ENCODE measurements around the gene KRT76.

The KRT76 gene

DNA sequence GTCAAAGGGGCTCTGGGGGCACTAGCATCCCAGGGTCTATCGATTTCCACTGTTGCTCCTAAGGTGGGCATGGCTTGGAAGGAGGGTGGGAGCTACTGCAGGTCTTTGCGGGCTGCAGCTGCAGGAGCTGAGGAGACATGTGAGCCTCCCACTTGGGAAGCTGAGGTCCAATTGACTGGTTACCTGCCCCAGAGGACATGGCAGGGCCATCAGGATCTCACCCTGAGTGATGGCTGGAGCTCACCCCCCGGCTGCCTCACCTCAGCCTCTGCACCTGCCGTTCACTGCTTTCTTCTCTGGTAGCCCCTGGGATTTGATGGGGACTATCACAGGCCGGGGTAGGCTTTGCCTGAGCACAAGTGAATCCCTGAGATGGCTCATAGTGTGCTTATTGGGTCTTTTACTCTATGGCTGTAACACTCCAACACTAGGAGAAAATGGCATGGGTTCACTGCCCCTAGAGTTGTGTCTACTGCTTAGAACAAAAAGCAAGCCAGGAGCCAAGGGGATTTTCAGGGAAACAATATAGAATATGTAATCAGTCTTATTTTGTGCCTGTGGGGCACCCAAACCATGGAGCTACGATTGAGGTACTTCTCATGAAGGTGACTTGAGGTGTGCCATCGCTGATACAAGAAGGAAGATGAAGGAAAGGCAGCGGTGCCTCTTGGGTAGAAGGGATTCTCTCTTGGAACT lies 40.0 kb upstream of the KRT76 start:
- TF ChIP-seq, protein P1, sequence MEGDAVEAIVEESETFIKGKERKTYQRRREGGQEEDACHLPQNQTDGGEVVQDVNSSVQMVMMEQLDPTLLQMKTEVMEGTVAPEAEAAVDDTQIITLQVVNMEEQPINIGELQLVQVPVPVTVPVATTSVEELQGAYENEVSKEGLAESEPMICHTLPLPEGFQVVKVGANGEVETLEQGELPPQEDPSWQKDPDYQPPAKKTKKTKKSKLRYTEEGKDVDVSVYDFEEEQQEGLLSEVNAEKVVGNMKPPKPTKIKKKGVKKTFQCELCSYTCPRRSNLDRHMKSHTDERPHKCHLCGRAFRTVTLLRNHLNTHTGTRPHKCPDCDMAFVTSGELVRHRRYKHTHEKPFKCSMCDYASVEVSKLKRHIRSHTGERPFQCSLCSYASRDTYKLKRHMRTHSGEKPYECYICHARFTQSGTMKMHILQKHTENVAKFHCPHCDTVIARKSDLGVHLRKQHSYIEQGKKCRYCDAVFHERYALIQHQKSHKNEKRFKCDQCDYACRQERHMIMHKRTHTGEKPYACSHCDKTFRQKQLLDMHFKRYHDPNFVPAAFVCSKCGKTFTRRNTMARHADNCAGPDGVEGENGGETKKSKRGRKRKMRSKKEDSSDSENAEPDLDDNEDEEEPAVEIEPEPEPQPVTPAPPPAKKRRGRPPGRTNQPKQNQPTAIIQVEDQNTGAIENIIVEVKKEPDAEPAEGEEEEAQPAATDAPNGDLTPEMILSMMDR (IDR thresholded peaks at IDR 0.05; ENCODE audit: insufficient read depth, low read depth, low read length, missing control alignments) = no peak
- no peak overlapping the region for H3K4me3 ChIP-seq (ENCODE audit: low read length)
- DNase-seq (ENCODE audit: low read depth) = no peak

DNA sequence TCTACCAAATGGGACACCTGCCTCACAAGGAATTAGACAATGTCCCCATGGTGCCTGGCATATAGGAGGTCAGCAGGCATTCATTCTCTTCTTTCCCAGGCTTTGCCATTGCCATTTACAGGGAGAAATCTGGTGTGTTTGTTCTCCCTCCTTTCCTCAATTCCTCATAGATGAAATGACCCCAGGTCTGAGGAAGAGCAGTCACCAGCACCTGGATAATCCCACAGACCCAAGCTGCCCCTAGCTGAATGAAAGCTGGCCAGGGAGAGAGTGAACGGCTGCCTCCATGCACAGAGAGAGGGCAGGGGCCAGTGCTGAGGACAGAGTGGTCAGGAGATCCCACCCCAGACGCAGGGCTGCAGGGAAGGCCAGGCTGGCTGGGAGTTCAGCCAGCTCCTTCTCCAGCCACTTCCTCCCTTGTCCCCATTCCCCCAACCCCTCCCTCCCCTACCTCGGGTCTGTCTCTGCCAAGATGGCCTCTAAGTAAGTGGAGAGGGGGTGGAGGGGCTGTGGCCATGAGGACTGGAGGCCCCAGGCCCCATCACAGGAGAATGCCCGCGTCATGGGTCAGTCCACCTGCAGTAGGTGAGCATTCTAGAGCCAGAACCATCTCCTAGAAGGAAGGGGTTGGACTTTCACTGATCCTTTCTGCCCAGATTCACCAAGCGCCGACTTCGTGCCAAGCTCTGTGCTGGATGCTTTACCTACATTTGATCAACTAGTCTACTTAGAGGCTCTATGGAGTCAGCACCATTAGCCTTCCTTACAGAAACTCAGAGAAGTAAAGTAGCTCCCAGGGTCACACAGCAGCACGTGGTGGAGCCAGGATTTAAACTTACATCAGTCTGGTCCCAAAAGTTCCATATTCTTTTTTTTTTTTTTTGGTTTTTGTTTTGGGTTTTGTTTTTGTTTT lies 38.8 kb upstream of the KRT76 start:
- TF ChIP-seq, protein P1 (IDR thresholded peaks at IDR 0.05; ENCODE audit: insufficient read depth, low read depth, low read length, missing control alignments) = no peak
- no peak for DNase-seq (ENCODE audit: low read depth)
- H3K4me3 ChIP-seq (ENCODE audit: low read length) = no peak overlapping the region

DNA sequence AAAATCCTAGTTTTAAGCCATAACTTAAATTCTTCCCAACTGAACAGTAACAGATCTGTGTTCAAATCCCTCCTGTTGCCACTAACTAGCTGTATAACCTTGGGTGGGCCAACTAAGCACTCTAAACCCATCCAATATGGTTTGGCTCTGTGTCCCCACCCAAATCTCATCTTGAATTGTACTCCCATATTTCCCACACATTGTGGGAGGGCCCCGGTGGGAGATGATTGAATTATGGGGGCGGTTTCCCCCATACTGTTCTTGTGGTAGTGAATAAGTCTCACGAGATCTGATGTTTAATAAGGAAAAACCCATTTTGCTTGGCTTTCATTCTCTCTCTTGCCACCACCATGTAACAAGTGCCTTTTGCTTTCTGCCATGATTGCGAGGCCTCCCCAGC lies 38.0 kb upstream of the KRT76 start:
- DNase-seq (ENCODE audit: low read depth) = no peak
- no peak overlapping the region for H3K4me3 ChIP-seq (ENCODE audit: low read length)
- TF ChIP-seq, protein P1 (IDR thresholded peaks at IDR 0.05; ENCODE audit: insufficient read depth, low read depth, low read length, missing control alignments) = no peak

DNA sequence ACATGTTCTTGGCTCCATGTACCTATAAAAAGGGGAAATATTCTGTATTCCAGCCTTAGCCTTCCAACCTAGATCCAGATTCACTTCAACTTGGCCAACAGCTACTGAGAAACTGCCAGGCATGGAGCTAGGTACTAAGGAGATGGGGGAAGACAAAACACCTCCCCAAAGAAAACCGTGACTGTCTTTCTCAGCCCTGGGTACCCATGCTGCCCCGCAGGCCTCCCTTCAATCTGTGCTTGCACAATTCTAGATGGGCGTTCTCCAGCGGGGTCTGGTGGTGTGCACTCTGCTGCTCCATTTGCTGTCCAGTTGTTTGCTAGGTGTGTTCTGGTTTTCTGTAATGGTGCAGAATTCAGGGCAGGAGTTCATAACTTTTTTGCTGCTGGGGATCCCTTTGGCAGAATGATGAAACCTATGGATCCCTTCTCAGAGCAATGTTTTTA lies 37.6 kb upstream of the KRT76 start:
- TF ChIP-seq, protein P1 (IDR thresholded peaks at IDR 0.05; ENCODE audit: insufficient read depth, low read depth, low read length, missing control alignments) = no peak
- no peak for DNase-seq (ENCODE audit: low read depth)
- H3K4me3 ChIP-seq (ENCODE audit: low read length) = no peak overlapping the region

DNA sequence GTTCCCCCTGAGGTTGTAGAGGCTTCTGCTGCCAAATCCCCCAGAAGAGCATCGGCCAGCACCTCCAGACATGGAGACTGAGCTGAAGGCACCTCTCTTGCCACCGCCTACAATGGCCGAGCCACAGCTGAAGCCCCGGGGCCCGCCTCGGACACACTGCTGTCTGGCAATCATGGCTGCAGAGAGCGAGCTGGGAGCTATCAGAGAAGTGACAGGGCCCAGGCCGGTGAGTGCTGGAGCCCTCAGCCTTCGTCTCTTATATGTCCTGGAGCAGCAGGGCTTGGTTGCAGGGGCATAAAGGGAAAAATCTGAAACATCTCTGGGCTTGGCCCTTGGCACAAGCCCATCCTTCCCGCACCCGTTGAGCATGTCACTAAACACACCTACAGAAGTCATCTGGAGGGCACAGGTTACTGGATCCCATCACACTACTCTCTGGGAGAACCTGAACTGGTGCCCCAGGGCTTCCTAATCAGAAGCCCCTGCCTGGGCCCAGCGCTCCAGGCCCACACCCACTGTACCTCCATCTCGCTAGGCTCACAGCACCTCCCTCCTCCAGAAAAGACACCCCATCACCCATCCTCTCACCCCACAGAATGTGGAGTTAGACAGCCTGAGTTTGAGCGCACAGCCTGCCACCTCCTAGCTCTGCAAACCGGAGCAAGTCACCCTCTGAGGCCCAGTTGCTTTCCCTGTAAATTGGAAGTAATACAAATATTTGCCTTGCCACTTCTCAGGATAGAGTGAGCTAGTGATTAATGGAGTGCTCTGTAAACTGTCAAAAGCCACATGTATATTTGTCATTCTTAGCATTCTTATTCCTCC lies 37.0 kb upstream of the KRT76 start, which contains the start of gene KRT4:
Gene KRT4, minus strand, starts transcription at position 232 of the 825 bp plus-strand sequence. Its CDS starts 58 bp downstream, at position 174.
- DNase-seq (ENCODE audit: low read depth) = no peak
- H3K4me3 ChIP-seq (ENCODE audit: low read length) = no peak within 1 kb of the TSS
- TF ChIP-seq, protein P1 (IDR thresholded peaks at IDR 0.05; ENCODE audit: insufficient read depth, low read depth, low read length, missing control alignments) = no peak

DNA sequence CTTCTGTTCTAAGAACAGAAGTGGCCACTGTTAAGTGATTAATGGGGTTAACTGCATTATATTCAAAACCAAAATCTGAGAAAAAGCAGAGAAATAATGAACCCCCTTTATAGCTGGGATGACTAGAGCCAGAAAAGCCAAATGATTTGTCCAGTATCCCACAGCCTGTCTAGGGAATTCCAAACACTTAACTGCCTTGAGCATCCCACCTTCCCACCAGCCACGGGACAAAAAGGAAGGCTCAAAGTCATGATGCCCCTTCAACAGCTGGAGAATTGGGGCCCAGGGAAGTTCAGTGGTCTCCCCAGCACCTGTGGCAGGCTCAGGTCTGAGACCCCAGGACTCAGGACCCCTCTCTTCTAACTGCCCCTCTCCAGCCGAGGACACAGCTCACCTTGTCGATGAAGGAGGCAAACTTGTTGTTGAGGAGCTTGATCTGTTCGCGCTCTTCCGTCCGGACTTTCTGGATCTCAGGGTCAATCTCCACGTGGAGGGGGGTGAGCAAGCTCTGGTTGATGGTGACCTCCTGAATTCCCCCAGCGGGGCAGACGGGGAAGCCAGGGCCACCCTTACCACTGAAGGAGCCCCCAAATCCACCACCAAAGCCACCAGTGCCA lies 36.2 kb upstream of the KRT76 start:
- no peak for DNase-seq (ENCODE audit: low read depth)
- TF ChIP-seq, protein P1 (IDR thresholded peaks at IDR 0.05; ENCODE audit: insufficient read depth, low read depth, low read length, missing control alignments) = no peak
- H3K4me3 ChIP-seq (ENCODE audit: low read length) = no peak overlapping the region

Data from epithelial cell of esophagus (primary cell).